GM12873 (cell line): Measurements from ENCODE around the gene PASD1.

Source experiments
- CTCF ChIP-seq: IDR thresholded peaks from 2 replicates; pipeline ENCODE4 v1.5.1; 2012; ENCODE audit warnings: low read depth, mild to moderate bottlenecking, moderate library complexity, low read length, control low read depth; ENCODE audit not compliant: insufficient read depth; ENCODE audit errors: missing control alignments

The PASD1 gene

GRCh38 chrX:151538190-151539122 lies 25.0 kb upstream of the PASD1 start:
- no peak for TF ChIP-seq CTCF

GRCh38 chrX:151543706-151544105 lies 19.8 kb upstream of the PASD1 start:
- TF ChIP-seq CTCF = no peak

- no peak for TF ChIP-seq CTCF
Measured at GRCh38 chrX:151552743-151553142, 10.7 kb upstream of the PASD1 start.

- TF ChIP-seq CTCF = no peak
Measured at GRCh38 chrX:151564035-151564434, 560 bp downstream of the PASD1 start.

GRCh38 chrX:151570561-151570960 lies 7.1 kb downstream of the PASD1 start:
- no peak for TF ChIP-seq CTCF

- no peak for TF ChIP-seq CTCF
Measured at GRCh38 chrX:151596282-151596681, 32.8 kb downstream of the PASD1 start.

GRCh38 chrX:151604931-151605330 lies 41.5 kb downstream of the PASD1 start:
- TF ChIP-seq CTCF = no peak
